Dendritic cell treated with granulocyte-macrophage colony-stimulating factor and Interleukin-4, amounts not matched to agents 40 ng/mL and 50 ng/mL, for 4 days (primary cell): Measurements from ENCODE around the gene AGAP1.
"Not testable (repeated sequence)": the region's sequence is repeated elsewhere in the genome, so short reads cannot be mapped to it uniquely, and the experiment has no call there.

Source experiments
- H3K27ac Mint-ChIP-seq: one replicate; pipeline ENCODE4 v1.8.0; 2022; ENCODE audit warnings: mild to moderate bottlenecking, mixed read lengths
- H3K27me3 Mint-ChIP-seq: one replicate; pipeline ENCODE4 v1.8.0; 2022; ENCODE audit warnings: mild to moderate bottlenecking, mixed read lengths
- H3K36me3 Mint-ChIP-seq: one replicate; pipeline ENCODE4 v1.8.0; 2022; ENCODE audit warnings: low read depth, mixed read lengths
- H3K4me1 Mint-ChIP-seq: one replicate; pipeline ENCODE4 v1.8.0; 2022; ENCODE audit warnings: low read depth, mixed read lengths
- H3K4me3 Mint-ChIP-seq: one replicate; pipeline ENCODE4 v1.8.0; 2022; ENCODE audit warnings: mild to moderate bottlenecking, moderate library complexity, mixed read lengths
- H3K9me3 Mint-ChIP-seq: one replicate; pipeline ENCODE4 v1.8.0; 2022; ENCODE audit warnings: mixed read lengths
- intact Hi-C: fragments of 100-400 bp; cut with micrococcal nuclease; formaldehyde crosslinking; loops from one replicate; pipeline ENCODE4 v1.15.0; 2022

Gene AGAP1

DNA sequence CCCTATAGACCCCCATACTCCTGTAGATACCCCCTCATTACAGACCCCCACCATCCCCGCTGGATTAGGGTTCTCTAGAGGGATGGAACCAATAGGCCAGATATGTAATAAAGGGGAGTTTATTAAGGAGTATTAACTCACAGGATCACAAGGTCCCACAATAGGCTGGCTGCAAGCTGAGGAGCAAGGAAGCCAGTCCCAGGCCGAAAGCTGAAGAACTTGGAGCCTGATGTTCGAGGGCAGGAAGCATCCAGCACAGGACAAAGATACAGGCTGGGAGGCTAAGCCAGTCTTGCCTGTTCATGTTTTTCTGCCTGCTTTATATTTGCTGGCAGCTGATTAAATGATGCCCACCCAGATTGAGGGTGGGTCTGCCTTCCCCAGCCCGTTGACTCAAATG is 106.6 kb downstream of the AGAP1 start:
- H3K36me3 Mint-ChIP-seq: no peaks in the 10 kb centered on the region

DNA sequence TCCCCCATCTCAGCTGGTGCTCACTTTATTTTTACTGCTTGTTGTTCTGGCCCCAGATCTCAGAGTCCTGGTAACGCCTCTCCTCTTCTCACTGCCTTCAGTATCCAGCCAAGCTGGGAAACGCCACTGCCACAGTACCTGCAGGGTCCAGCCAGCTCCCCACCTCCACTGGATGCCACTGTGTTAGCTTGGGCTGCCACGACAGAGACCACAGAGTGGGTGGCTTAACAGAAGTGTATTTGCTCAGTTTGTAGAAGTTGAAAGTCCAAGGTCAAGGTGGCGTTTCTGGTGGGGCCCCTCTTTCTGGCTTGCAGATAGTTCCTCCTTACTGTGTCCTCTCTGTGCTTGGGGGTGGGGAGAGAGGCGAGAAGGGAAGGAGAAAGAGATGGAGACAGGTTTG is 107.1 kb downstream of the AGAP1 start:
- Mint-ChIP-seq H3K9me3 (no peaks in the 10 kb centered on the region), H3K27me3 (no peaks in the 10 kb centered on the region), H3K4me1 (no peaks in the 10 kb centered on the region), H3K27ac (no peak overlapping the region), H3K4me3 (no peak overlapping the region), H3K36me3 (no peaks in the 10 kb centered on the region)
- intact Hi-C loops: no loop called here

More for the DNA sequence above, 106.6 kb downstream of the AGAP1 start:
- Mint-ChIP-seq H3K27me3 (no peaks in the 10 kb centered on the region), H3K4me3 (no peak overlapping the region), H3K4me1 (no peaks in the 10 kb centered on the region), H3K27ac (no peak overlapping the region), H3K9me3 (no peaks in the 10 kb centered on the region)
- intact Hi-C loops: no loop called here

DNA sequence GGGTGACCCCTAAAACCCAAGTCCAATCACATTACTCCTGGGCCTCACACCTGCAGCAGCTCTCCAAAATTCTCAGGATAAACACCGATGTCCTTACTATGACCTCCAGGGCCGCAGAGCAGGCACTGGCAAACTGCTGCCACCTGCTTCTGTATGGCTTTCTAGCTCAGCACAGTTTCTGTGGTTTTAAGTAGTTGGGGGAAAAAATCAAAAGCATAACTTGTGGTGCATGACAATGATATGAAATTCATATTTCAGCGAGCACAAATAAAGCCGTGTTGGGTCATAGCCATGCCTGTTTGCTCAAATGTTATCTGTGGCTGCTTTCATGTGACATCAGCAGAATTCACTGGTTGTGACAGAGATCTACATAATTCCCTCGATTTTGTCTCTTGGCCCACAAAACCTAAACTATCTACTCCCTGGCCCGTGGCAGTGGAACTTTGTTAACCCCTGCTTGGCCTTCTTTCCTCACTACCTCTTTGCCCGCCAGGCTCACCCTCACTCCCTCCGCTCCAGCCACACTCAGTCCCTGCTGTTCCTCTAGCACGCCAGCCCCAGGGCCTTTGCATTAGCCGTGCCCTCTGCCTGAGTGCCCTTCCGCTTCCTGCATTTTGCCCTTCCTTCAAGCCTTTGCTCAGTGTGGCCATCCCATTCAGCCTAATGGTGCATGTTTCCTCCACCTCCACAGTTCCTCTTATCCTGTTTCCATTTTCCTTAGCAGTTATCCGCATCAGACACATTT is 108.3 kb downstream of the AGAP1 start:
- Mint-ChIP-seq H3K4me3 (no peak overlapping the region), H3K27me3 (no peaks in the 10 kb centered on the region), H3K4me1 (no peaks in the 10 kb centered on the region), H3K36me3 (no peaks in the 10 kb centered on the region), H3K27ac (no peak overlapping the region), H3K9me3 (no peaks in the 10 kb centered on the region)
- intact Hi-C loops: no loop called here

DNA sequence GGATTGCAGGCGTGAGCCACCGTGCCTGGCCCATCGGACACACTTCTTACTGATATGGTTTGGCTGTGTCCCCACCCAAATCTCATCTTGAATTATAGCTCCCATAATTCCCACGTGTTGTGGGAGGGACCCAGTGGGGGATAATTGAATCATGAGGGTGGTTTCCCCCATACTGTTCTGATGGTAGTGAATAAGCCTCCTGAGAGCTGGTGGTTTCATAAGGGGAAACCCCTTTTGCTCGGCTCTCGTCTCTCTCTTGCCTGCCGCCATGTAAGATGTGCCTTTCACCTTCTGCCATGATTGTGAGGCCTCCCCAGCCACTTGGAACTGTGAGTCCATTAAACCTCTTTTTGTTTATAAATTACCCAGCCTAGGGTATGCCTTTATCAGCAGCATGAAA is 109.1 kb downstream of the AGAP1 start:
- H3K36me3 Mint-ChIP-seq, H3K27ac Mint-ChIP-seq, H3K4me3 Mint-ChIP-seq, H3K27me3 Mint-ChIP-seq, intact Hi-C loops, H3K9me3 Mint-ChIP-seq, H3K4me1 Mint-ChIP-seq: not testable (repeated sequence)

DNA sequence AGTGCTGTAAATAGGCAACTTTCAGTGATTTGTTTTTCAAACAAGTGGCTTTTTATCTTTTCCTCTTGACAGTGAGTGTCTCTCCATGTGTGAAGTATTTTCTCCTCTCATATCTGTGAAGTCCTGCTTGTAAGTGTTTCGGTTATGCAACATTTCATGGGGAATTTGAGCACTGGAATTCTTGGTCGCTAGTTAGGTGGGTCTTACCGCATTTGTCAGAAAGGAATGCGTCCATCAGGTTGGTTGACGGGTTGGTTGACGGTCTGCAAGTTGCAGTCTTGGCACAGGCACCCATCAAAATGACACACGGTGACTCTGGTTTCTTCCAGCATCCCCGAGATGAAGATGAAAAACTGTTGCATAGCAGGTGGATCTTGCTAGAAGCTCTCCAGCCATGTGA is 109.8 kb downstream of the AGAP1 start:
- no peaks in the 10 kb centered on the region for H3K27me3 Mint-ChIP-seq
- H3K4me1 Mint-ChIP-seq: no peaks in the 10 kb centered on the region
- intact Hi-C loops: no loop called here
- no peaks in the 10 kb centered on the region for H3K9me3 Mint-ChIP-seq
- H3K36me3 Mint-ChIP-seq: no peaks in the 10 kb centered on the region
- H3K27ac Mint-ChIP-seq: no peak overlapping the region
- H3K4me3 Mint-ChIP-seq: no peak overlapping the region

DNA sequence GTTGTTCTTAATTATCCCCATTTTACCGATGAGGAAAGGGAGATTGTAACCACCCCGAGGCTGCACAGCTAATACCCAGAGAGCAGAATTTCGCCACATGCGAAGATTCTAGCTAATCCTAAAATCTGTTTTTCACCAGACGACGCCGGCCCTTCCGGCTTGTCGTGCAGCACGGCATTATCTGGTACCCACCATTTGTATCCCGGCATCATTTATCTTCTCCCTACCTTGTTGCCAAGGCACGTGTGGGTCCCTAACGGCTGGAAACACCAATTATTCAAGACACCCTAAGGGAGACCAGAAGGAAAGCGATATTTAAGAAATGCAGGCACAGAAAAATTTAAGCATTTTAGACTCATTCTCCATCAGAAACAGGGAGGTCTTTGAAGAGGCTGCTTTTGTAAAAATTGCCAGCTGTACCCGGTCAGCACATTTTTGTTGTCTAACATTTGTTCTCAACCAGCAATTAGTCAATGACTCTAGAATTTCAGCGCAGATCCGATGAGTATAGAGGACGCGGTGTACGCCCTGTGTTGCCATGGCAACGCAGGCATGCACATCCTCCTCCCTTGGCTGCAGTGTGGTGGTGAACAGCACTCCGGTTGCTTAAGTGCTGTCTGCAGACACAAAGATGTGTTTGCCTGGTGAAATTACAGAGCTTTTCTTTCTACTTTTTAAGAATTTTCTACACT is 111.6 kb downstream of the AGAP1 start:
- intact Hi-C loops: no loop called here

DNA sequence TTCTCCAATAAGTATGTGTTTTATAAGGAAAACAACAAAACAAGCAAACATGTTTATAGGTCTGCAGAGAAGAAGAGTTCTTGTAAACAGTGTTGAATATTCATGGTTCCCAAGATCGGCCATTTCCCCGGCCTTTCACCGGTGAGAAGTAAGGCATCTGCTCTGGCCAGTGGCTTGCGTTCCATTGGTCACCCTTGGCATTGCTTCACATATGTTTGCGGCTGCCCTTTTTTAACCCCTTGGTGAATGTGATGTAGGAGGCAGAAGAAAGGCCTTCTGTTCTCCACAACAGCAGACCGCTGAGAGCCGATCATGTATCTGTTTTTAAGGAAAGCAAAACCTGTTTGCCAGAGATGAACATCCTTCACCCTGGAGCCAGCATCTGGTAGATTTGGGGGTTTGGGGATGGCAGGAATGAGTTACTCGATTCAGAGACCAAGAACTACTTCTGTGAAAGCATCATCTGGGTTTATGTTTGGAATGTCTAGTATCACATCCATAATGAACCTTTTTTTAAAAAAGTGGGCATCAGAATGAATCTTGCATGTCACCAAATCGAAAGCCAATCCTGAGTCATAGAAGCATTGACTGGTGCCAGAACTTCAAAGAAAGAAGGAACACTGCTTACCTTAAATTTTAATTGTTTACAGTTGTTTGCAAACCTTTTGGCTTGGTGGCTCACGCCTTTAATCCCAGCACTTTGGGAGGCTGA is 112.3 kb downstream of the AGAP1 start:
- H3K27ac Mint-ChIP-seq: no peak overlapping the region
- H3K27me3 Mint-ChIP-seq: peaks cover 10% of the 10 kb centered on the region
- intact Hi-C loops: no loop called here
- no peaks in the 10 kb centered on the region for H3K4me1 Mint-ChIP-seq
- H3K4me3 Mint-ChIP-seq: no peak overlapping the region
- no peaks in the 10 kb centered on the region for H3K9me3 Mint-ChIP-seq
- no peaks in the 10 kb centered on the region for H3K36me3 Mint-ChIP-seq

More for the DNA sequence above, 111.6 kb downstream of the AGAP1 start:
- peaks cover 4% of the 10 kb centered on the region for H3K27me3 Mint-ChIP-seq
- no peak overlapping the region for H3K27ac Mint-ChIP-seq
- H3K36me3 Mint-ChIP-seq: no peaks in the 10 kb centered on the region
- H3K4me1 Mint-ChIP-seq: no peaks in the 10 kb centered on the region
- no peak overlapping the region for H3K4me3 Mint-ChIP-seq
- no peaks in the 10 kb centered on the region for H3K9me3 Mint-ChIP-seq

DNA sequence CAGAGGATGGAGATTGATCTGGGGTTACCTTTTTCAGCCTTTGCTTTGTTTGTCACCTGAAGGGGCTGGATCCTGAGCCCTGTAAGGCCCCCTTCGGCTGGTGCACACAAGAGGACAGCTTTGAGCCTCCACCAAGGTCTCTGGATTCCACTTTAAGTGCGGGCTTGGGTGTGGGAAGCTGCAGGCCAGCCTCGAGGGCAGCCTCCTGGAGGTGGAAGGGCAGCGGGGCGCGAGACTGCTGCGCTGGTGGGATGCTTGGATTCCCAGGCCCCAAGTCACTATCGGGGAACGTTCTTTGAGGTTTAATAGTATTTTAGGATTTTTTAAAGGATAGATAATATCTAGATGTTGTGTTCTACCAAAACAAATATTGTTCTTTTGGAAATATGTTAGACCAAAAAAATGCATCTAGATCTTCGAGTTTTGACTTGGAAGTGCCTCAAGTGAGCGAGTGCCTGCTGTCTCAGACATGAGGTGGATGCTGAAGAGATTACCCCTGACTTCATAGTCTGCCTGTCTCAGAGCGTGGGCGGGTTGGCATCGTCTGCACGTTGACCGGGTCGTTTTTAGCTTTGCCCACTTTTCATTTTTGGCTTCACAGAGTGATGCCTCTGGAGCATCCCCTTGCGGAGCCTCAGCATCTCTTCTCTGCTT is 113.8 kb downstream of the AGAP1 start:
- intact Hi-C loops: no loop called here
- no peaks in the 10 kb centered on the region for H3K9me3 Mint-ChIP-seq
- peaks cover 10% of the 10 kb centered on the region for H3K27me3 Mint-ChIP-seq
- H3K36me3 Mint-ChIP-seq: no peaks in the 10 kb centered on the region
- no peak overlapping the region for H3K27ac Mint-ChIP-seq
- H3K4me1 Mint-ChIP-seq: no peaks in the 10 kb centered on the region
- H3K4me3 Mint-ChIP-seq: no peak overlapping the region

DNA sequence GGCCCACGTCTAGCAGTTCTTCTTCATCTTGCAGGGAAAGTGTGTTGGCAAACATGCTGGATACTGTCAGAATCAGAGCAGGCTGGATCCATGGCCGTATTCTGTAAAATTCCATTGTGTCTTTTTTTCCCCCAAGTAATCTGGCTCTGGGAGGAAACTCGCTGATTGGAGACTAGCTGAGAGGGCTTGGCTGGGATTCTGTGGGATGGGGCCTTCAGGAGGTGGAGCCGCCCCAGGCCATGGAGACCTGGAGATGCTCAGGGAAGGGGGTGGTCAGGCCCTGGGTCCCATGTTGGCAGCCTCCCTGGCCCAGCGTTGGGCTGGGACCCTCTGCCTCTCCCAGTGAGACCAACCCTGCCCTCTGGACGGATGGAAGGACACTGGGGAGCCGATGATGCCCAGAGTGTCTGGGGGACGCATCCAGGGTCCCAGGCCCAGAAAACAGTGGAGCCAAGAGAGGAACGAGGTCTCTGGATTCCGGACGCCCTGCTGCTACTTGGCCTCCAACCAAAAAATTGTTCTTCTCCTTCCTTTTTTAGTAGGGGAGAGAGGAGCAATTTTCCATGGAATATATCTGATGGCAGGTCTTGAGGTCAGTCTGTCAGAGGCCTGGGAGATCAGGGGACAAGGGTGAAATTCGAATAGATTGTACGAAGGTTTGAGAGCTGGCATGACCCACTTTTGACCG is 114.5 kb downstream of the AGAP1 start:
- Mint-ChIP-seq H3K9me3 (no peaks in the 10 kb centered on the region), H3K36me3 (no peaks in the 10 kb centered on the region), H3K4me3 (no peak overlapping the region), H3K27ac (no peak overlapping the region), H3K4me1 (no peaks in the 10 kb centered on the region), H3K27me3 (peaks cover 10% of the 10 kb centered on the region)
- intact Hi-C loops: no loop called here

DNA sequence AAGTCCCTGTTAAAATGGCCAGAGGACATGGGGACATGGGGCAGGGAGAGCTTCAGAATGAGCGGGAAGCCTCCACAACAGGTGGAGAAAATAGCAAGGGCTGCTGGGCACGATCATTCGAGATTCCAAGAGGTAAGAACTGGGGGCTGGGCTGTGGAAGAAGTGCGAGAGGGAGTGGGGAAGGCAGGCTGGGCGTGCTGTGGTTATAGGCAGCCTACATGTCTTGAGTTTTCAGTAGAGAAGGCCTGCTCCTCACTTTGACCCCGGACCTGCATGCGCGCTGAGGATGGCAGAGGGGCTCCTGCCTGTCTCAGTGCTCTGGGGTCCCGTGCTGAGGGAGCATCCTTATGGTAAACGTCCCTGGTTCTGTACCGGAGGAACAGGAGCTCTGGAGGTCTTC is 115.5 kb downstream of the AGAP1 start:
- no peaks in the 10 kb centered on the region for H3K36me3 Mint-ChIP-seq
- H3K4me1 Mint-ChIP-seq: peaks cover 6% of the 10 kb centered on the region
- H3K27me3 Mint-ChIP-seq: peaks cover 10% of the 10 kb centered on the region
- no peaks in the 10 kb centered on the region for H3K9me3 Mint-ChIP-seq
- H3K27ac Mint-ChIP-seq: no peak overlapping the region
- H3K4me3 Mint-ChIP-seq: no peak overlapping the region
- intact Hi-C loops: no loop called here

DNA sequence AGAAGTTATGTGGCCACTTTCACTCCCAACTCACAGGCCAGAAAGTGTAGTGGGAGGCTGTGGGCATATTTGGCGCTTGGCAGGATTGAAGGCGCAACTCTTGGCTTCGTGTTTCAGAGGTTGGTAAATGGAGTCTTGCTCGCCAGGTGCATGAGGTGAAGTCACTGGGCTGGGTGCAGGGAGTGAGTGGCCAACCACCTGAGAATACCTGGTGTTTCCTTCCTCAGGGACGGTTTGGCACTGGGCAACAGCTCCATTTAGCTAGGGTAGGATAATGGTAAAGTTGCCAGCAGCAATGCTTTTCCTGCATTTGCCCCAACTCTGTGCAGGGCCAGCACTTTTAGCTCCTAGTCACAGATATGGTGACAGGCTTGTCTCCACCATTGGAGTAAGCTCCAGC is 115.9 kb downstream of the AGAP1 start:
- H3K27me3 Mint-ChIP-seq: peaks cover 10% of the 10 kb centered on the region
- H3K27ac Mint-ChIP-seq: no peak overlapping the region
- H3K4me1 Mint-ChIP-seq: peaks cover 10% of the 10 kb centered on the region
- intact Hi-C loops: no loop called here
- no peaks in the 10 kb centered on the region for H3K36me3 Mint-ChIP-seq
- no peak overlapping the region for H3K4me3 Mint-ChIP-seq
- H3K9me3 Mint-ChIP-seq: no peaks in the 10 kb centered on the region

DNA sequence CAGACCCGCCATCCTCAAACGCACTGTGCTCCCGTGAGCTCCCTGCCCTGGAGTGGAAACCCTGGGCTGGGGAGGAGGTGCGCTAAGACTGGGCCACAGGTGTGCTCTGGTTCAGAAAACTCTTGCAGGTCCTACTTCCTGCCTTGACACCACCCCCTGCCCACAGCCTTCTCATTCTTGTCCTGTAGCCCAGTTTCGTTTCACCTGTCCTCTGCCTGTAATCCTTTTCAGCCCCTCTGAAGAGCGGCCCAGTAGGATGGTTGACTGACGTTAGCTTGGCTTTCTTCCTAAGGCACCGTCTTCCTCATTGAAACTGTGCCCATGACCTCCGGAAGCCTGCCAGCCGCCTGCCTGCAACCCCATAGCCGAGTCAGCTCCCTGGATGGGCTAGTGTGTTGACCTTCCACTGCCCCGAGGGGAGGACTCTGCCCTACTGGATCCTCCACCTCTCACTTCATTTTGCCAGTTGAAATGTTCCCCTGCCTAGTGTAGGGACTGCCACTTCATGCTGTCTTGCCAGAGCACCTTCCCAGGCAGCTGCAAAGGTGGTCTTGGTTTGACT is 116.9 kb downstream of the AGAP1 start:
- Mint-ChIP-seq H3K9me3 (no peaks in the 10 kb centered on the region), H3K4me1 (peaks cover 17% of the 10 kb centered on the region), H3K4me3 (no peak overlapping the region), H3K36me3 (no peaks in the 10 kb centered on the region), H3K27me3 (peaks cover 10% of the 10 kb centered on the region), H3K27ac (no peak overlapping the region)
- intact Hi-C loops: no loop called here

DNA sequence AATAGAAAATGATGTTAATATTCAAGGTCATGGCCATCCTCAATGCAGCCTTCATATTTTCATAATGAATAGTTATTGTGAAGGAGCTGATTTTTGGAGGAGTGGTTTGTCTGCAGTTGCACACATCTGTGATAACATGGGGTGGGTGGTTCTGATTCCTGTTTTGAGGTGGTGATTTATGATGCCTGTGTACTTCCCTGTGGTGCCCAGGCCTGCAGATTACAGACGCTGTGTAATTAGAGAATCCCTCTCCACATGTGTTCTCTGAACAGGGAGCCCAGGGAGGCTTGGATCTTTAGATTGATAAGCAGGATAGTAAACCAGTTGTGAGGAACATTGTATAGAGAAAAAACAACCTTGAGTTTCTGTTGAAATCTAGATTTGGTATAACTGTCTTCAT is 117.5 kb downstream of the AGAP1 start:
- H3K27ac Mint-ChIP-seq: no peak overlapping the region
- peaks cover 10% of the 10 kb centered on the region for H3K27me3 Mint-ChIP-seq
- no peak overlapping the region for H3K4me3 Mint-ChIP-seq
- intact Hi-C loops: no loop called here
- H3K36me3 Mint-ChIP-seq: no peaks in the 10 kb centered on the region
- H3K4me1 Mint-ChIP-seq: peaks cover 17% of the 10 kb centered on the region
- no peaks in the 10 kb centered on the region for H3K9me3 Mint-ChIP-seq
